Upper lobe of right lung (tissue), 1 donor: ENCODE results near the gene JAZF1. TPM values are rescaled to one million over a fixed set of nuclear protein-coding genes. Genes with fewer than 3 reads are reported as not detected.
A peak's percentile ranks its signal among the peaks of the same experiment; 100 is the strongest.

Source experiments
- ATAC-seq: fragments of 200-7000 bp; cut with Tn5 transposase; one replicate; pipeline ENCODE4 v1.9.1; 2020; ENCODE audit warnings: mild to moderate bottlenecking, moderate library complexity
- DNase-seq: peaks from one replicate; pipeline ENCODE4 v3.0.0-alpha.2; 2020
- H3K27ac ChIP-seq: fragments of 200-600 bp; one replicate; pipeline ENCODE4 v1.8.0; 2022
- H3K27me3 ChIP-seq: fragments of 200-600 bp; one replicate; pipeline ENCODE4 v1.8.0; 2022; ENCODE audit warnings: mild to moderate bottlenecking
- H3K36me3 ChIP-seq: fragments of 200-600 bp; one replicate; pipeline ENCODE4 v1.8.0; 2022
- H3K4me1 ChIP-seq: fragments of 200-600 bp; one replicate; pipeline ENCODE4 v1.8.0; 2022
- H3K4me3 ChIP-seq: fragments of 200-600 bp; one replicate; pipeline ENCODE4 v1.8.0; 2022; ENCODE audit warnings: mild to moderate bottlenecking
- H3K9me3 ChIP-seq: fragments of 200-600 bp; one replicate; pipeline ENCODE4 v1.8.0; 2022
- intact Hi-C: fragments of 100-400 bp; cut with DNase I; formaldehyde crosslinking; loops from one replicate; pipeline ENCODE4 v1.11.0; 2022
- total RNA-seq: library from RNA; stranded (reverse); fragmentation: NEBNext Ultra II Directional; extraction: Animal tissue kit (Norgen Biotek cat#: 25700); gene quantifications from one replicate; pipeline ENCODE4 v1.2.1, GENCODE V29; 2021
- TF ChIP-seq, protein P1 (sequence below): fragments of 200-600 bp; IDR thresholded peaks from one replicate; pipeline ENCODE4 v1.8.0; 2022; ENCODE audit warnings: antibody characterized with exemption
- donor health status: DM: no; HTN: yes; CAD: no; lungs with severe emphysema.

JAZF1 gene
- total RNA-seq, 1 donor from 2014 or later: 20.6 TPM

DNA sequence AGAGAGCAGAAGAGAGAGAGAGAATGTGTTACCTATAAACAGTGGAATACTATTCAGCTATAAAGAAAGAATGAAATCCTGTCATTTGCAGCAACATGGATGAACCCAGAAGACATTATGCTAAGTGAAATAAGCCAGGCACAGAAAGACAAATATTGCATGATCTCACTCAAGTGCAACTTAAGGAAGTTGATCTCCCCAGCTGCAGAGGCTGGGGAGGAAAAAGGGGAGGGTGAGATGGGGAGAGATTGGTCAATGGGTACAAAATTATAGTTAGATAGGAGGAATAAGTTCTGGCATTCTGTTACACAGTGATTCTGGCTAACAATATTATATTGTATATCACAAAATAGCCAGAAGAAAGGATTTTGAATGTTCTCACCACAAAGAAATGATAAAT is 11.2 kb upstream of the JAZF1 start:
- no peaks in the 10 kb centered on the region for H3K4me1 ChIP-seq
- no peak for DNase-seq
- H3K36me3 ChIP-seq: no peaks in the 10 kb centered on the region
- no peaks in the 10 kb centered on the region for H3K9me3 ChIP-seq
- ATAC-seq: peak; percentile 54
- no peak overlapping the region for H3K4me3 ChIP-seq
- H3K27ac ChIP-seq: no peak overlapping the region
- H3K27me3 ChIP-seq: no peaks in the 10 kb centered on the region
- TF ChIP-seq, protein P1, sequence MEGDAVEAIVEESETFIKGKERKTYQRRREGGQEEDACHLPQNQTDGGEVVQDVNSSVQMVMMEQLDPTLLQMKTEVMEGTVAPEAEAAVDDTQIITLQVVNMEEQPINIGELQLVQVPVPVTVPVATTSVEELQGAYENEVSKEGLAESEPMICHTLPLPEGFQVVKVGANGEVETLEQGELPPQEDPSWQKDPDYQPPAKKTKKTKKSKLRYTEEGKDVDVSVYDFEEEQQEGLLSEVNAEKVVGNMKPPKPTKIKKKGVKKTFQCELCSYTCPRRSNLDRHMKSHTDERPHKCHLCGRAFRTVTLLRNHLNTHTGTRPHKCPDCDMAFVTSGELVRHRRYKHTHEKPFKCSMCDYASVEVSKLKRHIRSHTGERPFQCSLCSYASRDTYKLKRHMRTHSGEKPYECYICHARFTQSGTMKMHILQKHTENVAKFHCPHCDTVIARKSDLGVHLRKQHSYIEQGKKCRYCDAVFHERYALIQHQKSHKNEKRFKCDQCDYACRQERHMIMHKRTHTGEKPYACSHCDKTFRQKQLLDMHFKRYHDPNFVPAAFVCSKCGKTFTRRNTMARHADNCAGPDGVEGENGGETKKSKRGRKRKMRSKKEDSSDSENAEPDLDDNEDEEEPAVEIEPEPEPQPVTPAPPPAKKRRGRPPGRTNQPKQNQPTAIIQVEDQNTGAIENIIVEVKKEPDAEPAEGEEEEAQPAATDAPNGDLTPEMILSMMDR: no peak
- intact Hi-C loops: no loop called here

DNA sequence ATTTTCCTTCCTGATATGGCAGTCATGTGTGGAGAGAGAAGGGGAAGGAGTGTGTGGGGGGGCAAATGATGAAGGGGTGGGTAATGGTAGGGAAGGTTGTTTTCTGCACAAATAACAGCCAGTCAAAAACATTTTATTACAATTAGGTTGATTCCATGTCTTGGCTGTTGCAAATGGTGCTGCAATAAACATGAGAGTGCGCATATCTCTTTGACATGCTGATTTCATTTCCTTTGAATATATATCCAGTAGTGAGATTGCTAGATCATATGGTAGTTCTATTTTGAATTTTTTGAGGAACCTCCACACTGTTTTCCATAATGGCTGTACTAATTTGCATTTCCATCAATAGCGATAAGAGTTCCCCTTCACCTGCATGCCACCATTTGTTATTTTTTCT is 10.6 kb upstream of the JAZF1 start:
- Histone ChIP-seq H3K27me3 (no peaks in the 10 kb centered on the region), H3K4me1 (no peaks in the 10 kb centered on the region), H3K4me3 (no peak overlapping the region), H3K9me3 (no peaks in the 10 kb centered on the region), H3K36me3 (no peaks in the 10 kb centered on the region), H3K27ac (no peak overlapping the region)
- no peak for ATAC-seq
- no peak for DNase-seq
- TF ChIP-seq, protein P1: no peak
- intact Hi-C loops: no loop called here

DNA sequence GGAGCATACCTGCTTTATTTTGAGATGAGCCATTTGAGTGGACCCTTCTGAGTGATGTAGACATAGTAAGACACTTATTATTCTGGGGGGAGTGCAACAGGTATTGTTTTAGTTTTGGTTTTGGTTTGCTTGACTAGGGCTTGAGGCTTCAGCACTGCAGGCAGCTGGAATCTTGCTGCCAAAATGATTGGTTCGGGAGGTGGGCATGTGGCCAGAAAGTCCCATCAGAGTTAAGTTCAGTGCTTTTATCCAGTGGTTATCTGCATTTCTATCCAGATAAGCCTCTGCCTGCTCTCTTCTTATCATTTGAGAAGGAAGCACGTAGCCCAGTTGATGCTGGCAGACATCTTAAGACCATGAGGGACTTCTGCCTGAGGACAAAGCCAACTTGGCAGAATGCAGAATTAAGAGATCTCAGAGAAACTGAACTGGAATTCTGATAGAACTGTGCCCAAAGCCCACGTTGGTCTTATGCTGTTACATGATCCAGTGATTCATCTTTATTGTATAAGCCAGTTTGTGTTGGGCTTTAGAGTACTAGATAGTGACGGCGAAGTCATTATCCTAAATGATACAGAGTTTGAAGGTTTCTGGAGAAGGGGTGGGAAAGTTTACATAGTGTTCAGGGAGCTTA is 9.6 kb upstream of the JAZF1 start:
- ATAC-seq (no peak), DNase-seq (no peak)
- no peaks in the 10 kb centered on the region for H3K9me3 ChIP-seq
- H3K36me3 ChIP-seq: no peaks in the 10 kb centered on the region
- H3K27me3 ChIP-seq: no peaks in the 10 kb centered on the region
- H3K27ac ChIP-seq: no peak overlapping the region
- no peaks in the 10 kb centered on the region for H3K4me1 ChIP-seq
- intact Hi-C loops: no loop called here
- TF ChIP-seq, protein P1: no peak
- H3K4me3 ChIP-seq: no peak overlapping the region

DNA sequence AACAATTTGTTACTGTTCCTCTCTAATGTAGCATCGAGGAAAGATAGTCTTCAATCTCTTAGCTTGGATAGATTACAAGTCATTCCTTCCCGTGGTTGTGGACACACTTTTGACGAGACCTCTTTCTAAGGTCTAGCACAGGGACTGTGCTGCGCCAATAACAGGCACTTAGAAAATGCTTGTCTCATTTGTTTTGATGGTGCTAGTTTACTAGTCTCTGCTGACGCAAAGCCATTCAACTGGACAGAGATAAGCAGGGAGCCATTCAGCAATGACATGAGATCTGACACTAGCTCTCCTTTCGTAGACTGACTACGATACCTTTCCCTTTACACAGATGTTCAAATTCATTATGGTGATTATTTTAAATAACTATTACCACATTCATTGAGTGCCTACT is 6.4 kb upstream of the JAZF1 start:
- DNase-seq (no peak), ATAC-seq (no peak)
- TF ChIP-seq, protein P1: no peak
- Histone ChIP-seq H3K9me3 (no peaks in the 10 kb centered on the region), H3K4me1 (no peaks in the 10 kb centered on the region), H3K4me3 (no peak overlapping the region), H3K36me3 (no peaks in the 10 kb centered on the region), H3K27ac (no peak overlapping the region), H3K27me3 (no peaks in the 10 kb centered on the region)
- intact Hi-C loops: no loop called here

DNA sequence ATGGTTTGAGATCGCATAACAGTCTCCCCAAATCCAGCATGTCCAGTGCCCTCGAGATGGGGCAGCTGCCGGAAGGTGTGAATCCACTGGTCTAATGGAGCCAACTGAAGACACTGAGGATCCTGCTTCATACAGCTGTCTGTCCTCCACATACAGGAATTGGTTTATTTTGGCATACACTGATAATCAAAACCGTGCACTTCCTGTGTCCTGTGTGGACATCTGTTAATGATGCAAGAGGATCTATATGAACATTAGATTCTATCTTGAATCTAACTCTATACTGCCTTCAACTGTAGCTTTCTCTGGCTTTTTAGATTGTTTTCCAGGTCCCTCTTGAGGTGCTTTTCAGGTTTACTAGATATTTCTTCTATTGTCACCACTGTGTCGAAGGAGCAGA is 3.0 kb upstream of the JAZF1 start:
- TF ChIP-seq, protein P1: no peak
- no peak for ATAC-seq
- H3K36me3 ChIP-seq: no peaks in the 10 kb centered on the region

DNA sequence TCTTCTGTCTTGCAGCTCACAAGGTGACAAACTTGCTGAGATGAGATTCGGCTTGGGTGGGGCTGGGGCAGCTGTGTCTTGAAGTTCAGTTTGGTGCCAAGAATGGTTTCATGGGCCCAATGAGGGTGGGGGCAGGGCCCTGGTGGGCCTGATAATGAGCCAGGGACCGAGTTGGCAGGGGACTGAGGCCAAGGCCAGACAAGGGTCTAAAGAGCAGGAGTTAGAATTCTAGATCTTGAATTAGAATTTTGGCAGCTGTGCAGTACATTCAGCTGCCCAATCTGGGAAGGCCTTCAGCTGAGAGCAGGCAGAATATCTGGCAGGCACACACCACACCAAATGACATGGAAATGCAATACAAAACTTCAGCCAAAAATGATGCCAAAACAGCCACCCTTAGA is 1.5 kb upstream of the JAZF1 start:
- TF ChIP-seq, protein P1: no peak
- intact Hi-C loops: no loop called here
- Histone ChIP-seq H3K27ac (no peak overlapping the region), H3K4me1 (peaks cover 12% of the 10 kb centered on the region), H3K27me3 (no peaks in the 10 kb centered on the region), H3K9me3 (no peaks in the 10 kb centered on the region), H3K36me3 (no peaks in the 10 kb centered on the region), H3K4me3 (no peak overlapping the region)
- DNase-seq (no peak), ATAC-seq (no peak)

More for the DNA sequence above, 3.0 kb upstream of the JAZF1 start:
- Histone ChIP-seq H3K4me1 (peaks cover 10% of the 10 kb centered on the region), H3K4me3 (no peak overlapping the region), H3K27me3 (no peaks in the 10 kb centered on the region), H3K9me3 (no peaks in the 10 kb centered on the region), H3K27ac (no peak overlapping the region)
- DNase-seq: no peak
- intact Hi-C loops: no loop called here
